NCI-H146 treated with DMSO at 0.1 percent for 48 hours (cell line): Measurements from ENCODE around the gene C2CD4D.
"Not testable (repeated sequence)": the region's sequence is repeated elsewhere in the genome, so short reads cannot be mapped to it uniquely, and the experiment has no call there.

Source experiments
- DNase-seq: peaks from one replicate; lab custom pipeline; 2025; ENCODE audit not compliant: unreplicated experiment; lab: John Stamatoyannopoulos, UW

C2CD4D gene

DNA sequence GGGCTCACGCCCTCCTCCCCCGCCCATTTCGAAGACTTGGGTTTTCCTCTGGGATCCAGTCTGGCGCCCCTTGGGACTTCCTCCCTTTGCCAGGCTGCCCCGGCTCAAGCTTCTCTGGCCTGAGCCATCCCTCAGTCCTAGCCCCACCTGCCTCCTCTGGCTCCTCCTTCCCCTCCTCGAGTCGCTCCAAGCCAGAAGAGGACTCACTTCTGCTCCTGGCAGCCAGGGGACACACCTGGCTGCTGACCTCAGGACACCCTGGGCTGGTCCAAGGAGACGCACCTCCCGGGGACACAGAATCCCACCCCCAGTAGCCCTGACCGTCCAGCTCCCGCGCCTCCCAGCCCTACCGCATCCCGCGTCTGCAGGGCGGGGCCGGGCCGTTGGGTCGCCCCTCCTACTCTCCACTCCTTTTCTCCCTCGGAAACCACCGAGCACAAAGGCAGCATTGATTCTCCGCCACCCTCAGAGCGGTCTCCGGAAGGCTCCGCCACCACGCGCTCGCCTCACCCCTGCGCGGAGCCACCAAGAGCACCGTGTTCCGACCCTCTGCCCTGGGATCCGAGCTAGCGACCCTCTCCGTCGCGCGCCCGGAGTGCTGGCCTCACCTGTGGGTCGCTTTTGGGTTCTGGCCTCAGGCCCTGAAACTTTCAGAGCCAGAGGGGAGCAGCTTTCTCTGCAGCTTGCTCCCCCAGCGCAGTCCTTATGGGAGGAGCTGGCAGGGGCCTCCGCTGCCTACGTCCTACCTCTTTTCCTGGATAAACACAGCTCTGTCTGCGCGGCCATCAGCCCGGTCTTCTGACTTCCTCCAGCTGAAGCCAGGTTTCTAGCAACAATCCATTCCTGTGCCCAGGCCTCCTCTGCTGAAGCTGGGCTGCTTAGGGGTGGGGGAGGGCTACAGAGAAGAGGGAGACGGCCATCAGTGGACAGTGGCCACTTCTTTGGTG, at the start of gene C2CD4D:
TSS of gene C2CD4D (minus strand) at position 364 of the 947 bp plus-strand sequence. CDS start 831 bp downstream, outside the sequence.
- DNase-seq: peak; percentile 63

DNA sequence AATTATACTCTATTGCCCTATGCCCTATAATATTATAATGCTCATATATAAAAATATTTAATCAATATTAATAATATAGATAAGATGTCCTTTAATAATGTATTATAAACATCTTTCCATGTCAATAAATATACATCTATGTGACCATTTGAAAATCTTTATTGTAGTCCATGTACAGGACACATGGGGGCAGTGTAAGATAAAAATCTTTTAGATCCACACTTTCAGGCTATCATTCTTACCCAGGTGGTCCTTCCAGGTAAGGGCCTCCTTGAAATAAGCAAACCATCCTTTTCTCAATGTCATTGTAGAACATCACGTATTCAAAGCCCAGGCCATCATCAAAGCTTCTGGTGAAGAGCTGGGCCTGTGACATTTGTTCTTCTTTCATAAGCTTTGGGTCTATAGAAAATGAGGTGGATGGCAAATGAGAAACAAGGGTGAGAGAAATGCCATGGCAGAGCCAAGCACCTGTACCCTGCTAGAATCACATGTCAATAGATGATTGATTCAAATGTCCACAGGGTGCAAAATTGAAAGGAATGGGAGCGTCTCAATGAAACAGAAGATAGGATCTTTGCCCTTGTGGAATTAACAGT, 49.5 kb upstream of the C2CD4D start:
- no peak for DNase-seq

DNA sequence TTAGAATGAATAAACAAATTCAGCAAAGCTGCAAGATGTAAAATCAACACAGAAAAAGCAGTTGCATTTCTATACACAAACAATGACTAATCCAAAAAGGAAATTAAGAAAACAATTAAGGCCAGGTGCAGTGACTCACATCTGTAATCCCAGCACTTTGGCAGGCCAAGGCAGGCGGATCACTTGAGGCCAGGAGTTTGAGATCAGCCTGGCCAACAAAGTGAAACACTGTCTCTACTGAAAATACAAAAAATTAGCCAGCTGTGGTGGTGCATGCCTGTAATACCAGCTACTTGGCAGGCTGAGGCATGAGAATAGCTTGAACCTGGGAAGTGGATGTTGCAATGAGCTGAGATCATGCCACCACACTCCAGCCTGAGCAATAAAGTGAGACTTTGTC, 47.4 kb upstream of the C2CD4D start:
- no peak for DNase-seq

DNA sequence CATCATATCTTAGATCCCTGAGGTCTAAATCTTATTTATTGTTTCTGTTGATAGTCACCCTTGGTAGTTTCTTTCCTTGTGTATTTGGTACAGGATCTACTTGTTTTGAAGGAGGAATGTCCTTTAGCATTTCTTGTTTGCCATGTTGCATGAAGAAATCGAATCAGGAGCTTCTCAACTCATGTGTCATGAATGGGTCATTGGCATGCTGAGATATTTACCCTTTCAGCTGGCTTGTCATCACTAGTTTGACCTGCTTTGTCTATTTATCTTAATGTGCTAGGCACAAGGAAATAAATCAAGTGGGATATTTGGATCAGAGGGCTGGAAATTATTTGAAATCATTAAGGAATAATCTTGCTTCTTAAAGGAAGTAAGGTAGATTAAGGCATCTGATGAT, 45.9 kb upstream of the C2CD4D start:
- no peak for DNase-seq

DNA sequence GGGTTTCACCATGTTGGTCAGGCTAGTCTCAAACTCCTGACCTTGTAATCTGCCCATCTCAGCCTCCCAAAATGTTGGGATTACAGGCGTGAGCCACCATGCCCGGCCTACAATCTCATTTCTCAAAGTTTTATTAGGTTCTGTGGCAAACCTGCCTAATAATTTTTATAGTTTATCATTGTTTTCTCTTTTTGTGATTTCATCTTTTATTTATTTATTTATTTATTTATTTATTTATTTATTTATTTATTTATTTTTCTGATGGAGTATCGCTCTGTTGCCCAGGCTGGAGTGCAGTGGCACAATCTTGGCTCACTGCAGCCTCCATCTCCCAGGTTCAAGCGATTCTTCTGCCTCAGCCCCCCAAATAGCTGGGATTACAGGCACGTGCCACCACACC, 45.3 kb upstream of the C2CD4D start:
- DNase-seq: not testable (repeated sequence)

DNA sequence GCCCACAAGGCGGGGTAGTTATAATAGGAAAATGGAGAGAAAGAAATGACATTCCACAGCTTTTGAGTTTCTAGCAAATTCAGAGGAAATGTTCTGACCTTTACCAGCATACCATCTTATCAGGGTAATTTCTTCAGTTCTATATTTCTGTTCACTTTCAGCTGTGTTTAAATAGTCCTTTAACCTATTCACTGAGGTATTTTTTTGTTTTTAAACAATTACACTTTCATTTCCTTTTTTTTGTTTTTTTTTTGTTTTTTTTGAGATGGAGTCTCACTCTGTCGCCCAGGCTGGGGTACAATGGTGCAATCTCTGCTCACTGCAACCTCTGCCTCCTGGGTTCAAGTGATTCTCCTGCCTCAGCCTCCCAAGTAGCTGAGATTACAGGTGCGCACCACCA, 44.8 kb upstream of the C2CD4D start:
- not testable (repeated sequence) for DNase-seq

DNA sequence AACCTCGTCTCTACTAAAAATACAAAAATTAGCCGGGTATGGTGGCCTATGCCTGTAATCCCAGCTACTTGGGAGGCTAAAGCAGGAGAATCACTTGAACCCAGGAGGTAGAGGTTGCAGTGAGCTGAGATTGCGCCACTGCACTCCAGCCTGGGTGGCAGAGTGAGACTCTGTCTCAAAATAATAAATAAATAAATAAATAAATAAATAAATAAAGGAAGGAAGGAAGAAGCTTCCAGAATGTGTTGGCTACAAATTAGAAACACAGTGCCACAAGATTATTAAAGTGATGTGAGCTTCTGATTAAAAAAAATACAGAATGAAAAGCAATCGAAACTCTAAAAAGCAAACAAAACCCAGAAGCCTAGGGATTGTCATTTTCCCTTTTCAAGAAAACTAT, 44.3 kb upstream of the C2CD4D start:
- DNase-seq: not testable (repeated sequence)

DNA sequence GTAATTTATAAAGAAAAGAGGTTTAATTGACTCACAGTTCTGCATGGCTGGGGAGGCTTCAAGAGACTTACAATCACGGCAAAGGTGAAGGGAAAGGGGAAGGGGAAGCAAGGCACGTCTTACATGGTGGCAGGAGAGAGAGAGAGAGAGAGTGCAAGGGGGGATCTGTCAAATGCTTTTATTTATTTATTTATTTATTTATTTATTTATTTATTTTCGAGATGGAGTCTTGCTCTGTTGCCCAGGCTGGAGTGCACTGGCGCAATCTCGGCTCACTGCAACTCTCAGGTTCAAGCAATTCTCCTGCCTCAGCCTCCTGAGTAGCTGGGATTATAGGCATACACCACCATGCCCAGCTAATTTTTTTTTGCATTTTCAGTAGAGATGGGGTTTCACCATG, 43.3 kb upstream of the C2CD4D start:
- not testable (repeated sequence) for DNase-seq

DNA sequence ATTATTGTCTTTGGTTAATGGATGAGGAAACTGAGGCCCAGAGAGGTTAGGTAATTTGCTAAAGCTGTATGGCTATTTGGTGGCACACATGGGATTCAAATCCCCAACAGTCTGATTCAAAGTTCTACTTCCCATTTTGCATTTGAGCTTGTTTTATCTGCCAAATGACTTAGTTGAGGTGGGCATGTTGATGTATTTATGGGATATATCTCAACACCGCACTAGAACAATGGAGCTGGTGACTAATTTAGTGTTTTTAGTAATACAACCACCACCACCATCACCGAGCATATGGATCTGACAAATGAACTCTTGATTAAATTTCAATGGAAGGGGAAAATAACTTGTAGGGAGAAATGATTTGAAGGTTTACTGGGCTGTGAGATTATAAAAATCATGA, 42.8 kb upstream of the C2CD4D start:
- no peak for DNase-seq

DNA sequence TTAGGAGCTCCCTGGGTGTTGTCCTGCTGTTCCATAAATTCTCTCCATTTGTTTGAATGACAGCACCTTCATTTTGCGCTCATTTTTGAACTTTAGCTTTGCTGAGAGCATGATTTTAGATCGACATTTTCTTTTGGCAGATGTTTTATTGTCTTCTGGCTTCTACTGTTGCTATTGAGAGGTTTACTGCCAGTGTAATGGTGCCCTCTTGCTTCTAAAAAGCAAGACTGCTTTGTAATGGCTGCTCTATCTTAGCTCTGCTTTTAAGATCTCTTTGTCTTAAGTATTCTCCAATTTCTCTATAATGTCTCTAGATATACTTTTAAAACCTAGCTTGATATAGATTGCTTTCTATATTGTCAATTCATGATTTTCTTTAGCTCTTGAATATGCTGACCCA, 41.9 kb upstream of the C2CD4D start:
- DNase-seq: no peak

DNA sequence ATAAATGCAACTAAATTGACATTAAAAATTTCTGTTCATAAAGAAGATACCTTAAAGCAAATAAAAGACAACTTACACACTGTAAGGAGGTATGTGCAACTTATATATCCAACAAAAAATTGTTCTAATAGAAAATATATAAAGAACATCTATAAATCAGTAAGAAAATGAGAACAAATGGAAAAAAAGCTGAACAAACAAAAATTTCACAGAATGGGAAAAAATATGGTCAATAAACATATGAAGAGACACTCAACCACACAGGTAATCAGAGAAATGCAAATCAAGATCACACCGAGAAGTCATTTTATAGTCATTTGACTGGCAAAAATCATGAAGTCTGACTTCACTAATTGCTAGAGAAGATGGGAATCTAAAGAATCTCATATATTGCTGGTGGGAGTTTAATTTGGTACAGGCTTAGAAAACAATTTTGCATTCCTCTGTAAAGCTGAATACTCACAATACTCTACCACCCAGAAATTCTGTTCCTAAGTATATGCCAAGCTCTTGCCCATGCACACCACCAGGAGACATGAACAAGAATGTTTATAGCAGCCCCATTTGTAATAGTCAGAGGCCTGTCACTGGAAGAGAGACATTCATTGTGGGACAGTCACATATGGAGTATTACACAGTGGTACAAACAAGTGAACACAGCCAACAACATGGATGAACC, 35.9 kb upstream of the C2CD4D start:
- DNase-seq: no peak

DNA sequence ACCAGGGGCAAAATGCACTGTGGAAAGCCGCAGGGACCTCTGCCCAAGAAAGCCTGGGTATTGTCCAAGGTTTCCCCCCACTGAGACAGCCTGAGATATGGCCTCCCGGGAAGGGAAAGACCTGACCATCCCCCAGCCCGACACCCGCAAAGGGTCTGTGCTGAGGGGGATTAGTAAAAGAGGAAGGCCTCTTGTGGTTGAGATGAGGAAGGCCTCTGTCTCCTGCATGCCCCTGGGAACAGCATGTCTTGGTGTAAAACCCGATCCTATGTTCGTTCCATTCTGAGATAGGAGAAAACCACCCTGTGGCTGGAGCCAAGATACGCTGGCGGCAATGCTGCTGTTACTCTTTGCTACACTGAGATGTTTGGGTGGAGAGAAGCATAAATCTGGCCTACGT, 33.2 kb upstream of the C2CD4D start:
- DNase-seq: not testable (repeated sequence)

DNA sequence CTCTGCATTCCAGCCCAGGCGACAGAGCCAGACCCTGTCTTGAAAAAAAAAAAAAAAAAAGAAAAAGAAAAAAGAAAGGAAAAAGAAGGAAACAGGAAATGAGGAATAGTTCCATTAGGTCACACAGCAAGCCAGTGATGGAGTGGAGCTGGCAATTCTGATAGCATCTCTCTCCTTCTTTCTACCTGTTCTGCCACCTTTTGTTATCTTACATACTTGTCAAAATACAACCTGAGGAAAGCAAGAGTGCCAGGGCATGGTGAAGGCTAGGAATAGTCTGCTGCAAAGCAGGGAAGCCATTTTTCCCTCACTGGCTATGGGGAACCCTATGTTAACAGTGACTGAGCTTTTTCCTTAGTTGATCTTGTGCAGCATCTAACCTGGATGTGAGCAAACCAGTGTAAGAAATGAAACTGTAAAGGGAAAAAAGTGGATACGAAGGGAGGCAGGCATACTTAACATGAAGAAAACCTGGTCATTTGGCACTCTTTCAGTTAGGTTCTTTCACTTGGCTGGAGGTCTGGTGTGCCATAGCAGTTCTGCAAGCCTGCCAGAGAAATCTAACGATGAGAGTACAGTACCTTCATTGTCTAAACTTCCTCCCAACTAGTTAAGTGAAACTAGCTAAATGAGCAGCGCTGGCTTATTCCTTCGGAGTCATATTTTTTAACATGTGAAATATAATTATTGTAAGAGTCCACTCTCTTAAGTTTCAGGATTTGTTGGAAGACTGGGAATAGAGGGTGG, 31.8 kb upstream of the C2CD4D start:
- DNase-seq: no peak

DNA sequence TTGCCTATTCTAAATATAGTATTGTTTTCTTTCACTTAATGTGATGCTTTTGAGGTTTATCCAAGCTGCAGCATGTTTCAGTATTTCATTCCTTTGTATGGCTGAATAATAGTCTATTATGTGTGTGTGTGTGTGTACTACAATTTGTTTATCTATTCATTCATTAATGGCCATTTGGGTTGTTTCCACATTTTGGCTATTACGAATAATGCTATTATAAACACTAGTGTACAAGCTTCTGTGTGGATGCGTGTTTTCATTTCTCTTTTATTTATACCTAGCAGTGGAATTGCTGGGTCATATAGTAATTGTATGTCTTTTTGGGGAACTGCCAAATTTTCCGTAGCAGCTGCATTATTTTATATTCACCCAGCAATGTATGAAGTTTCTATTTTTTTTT, 28.9 kb upstream of the C2CD4D start:
- DNase-seq: no peak

DNA sequence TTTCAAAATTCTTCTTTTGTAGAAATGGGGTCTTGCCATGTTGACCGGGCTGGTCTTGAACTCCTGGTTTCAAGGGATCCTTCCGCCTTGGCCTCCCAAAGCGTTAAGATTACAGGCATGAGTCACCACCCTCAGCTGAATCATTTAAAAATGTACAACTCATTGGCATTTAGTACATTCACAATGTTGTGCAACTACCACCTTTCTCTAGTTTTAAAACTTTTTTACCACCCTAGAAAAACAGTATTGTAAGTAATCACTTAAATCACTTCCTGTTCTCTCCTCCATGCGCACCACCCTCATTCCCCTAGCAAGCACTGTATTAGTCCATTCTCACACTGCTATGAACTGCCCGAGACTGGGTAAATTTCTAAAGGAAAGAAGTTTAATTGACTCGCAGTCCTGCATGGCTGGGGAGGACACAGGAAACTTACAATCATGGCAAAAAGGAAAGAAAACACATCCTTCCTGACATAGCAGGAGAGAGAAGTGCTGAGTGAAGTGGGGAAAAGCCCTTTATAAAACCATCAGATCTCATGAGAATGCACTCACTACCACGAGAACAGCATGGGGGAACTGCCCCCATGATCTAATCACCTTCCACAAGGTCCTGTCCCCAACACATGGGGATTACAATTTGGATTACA, 28.3 kb upstream of the C2CD4D start:
- DNase-seq: no peak

DNA sequence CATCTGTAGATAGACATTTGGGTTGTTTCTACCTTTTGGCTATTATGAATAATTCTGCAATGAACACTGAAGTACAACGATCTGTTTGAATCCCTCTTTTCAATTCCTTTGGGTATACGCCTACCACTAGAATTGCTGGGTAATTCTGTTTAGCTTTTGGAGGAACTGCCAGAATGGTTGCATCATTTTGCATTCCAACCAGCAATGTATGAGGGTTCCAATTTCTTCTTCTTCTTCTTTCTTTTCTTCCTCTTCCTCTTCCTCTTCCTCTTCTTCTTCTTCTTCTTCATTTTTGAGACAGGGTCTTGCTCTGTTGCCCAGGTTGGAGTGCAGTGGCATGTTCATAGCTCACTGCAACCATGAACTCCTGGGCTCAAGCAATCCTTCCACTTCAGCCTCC, 27.7 kb upstream of the C2CD4D start:
- no peak for DNase-seq

DNA sequence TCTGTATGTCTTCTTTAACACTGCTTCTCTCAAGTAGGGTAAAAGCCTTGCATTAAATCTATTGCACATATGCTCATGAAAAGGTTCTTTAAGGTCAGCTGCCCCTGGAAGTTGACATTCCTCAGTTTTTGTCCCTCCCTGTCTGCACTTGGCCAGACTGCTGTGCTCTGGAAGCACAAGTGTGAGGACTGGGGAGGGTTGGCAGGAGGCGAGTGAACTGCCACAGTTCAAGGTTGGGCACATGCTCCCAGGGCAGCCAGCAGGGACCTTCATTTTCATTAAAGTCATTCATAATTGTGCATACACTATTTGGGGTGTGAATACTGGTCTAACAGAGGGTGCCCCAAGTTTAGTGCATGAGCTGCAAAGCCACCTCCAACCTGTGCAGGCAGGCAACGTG, 24.8 kb upstream of the C2CD4D start:
- DNase-seq: no peak

DNA sequence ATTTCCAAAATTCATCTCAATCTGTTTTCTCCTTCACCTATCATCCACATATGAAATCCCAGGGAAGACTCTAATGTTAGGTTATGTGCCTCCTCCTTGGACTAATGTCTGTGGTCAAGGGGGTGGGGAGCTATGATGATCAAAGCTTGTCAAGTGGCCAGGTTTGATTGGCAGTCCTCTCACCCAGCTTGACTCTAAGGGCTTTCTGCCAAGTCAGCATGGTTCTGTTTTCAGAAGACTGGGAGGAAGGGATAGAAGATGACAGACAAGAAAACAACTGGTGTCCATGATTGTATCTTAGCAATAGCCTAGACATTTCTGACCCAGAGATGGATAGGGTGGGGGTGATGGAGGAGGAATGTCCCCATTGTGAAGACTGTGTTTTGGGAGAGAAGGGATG, 23.0 kb upstream of the C2CD4D start:
- no peak for DNase-seq

DNA sequence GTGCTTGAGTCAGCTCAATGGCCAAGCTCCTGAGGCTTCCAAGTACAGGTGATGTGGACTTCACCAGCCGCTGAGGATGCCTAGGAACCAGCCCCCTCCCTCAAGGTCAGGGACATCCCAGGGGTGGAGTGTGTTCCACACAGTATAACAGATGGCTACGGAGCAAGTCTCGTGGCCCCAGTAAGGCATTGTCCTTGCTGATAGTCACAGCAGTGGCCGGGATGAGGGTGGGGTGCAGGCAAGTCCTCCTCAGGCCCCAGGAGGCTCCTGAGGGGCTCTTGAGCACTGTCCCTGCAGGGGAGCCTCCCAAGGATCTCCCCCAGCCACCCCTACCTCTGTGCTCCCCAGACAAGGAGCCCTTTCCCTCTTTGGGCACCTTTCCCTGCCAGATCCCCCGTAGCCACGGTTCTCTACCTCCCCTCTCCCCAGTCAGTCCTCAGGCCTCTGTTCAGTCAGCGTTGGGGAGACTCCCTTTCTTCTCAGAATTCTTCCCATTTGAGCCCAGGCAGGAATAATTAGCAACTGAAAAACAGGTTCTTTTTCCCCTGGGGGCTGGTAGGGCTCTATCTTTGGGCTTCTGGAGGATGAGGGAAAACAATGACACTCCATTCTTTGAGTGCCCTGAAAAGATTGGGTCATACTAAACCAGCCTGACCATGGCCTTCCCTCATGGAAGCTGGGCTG, 21.0 kb upstream of the C2CD4D start:
- no peak for DNase-seq

DNA sequence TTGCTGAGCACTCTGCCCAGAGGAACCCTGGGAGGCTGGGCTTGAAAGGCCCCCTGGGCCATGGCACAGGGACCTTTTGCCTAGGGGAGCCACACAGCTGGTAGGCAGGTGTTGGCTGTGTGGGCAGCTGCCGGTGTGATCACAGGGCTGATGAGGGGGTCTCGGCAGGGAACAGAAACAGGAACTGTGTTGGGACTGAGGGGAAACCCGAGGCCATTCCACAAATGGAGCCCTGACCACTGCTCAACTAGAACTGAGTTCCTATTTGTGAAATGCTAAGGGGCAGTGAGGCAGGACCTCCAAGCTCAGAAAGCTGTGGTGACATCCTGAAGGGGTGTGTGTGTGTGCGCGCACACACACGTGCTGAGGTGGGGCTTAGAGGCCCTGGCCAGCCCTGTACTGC, 20.3 kb upstream of the C2CD4D start:
- DNase-seq: no peak
